Lung (tissue), 12 donors: ENCODE measurements around the gene ADK. TPM values are rescaled to one million over a fixed set of nuclear protein-coding genes. Genes with fewer than 3 reads are reported as not detected.

ENCODE experiments used
- ATAC-seq: fragments of 200-7000 bp; cut with Tn5 transposase; one replicate; pipeline ENCODE4 v1.9.1; 2020; ENCODE audit warnings: moderate number of reproducible peaks; ENCODE audit not compliant: insufficient read depth, low FRiP score
- DNase-seq, 3 donors: peaks; one replicate each; pipeline ENCODE4 v3.0.0-alpha.2; 2013 to 2017
- H3K27ac ChIP-seq, 2 donors: one replicate each; pipeline ENCODE4 v1.5.1; 2013; ENCODE audit warnings: mild to moderate bottlenecking in 2 of 2, moderate library complexity in 2 of 2, control low read depth in 1 of 2, inconsistent platforms in 1 of 2, low read depth in 1 of 2, low read length in 1 of 2
- H3K27me3 ChIP-seq, 3 donors: one replicate each; pipeline ENCODE4 v1.5.1; 2013; ENCODE audit warnings: low read length in 2 of 3; ENCODE audit not compliant: control insufficient read depth in 3 of 3, insufficient read depth in 3 of 3
- H3K36me3 ChIP-seq, 4 donors: one replicate each; pipeline ENCODE4 v1.5.1; 2013; ENCODE audit warnings: low read length in 4 of 4, mild to moderate bottlenecking in 1 of 4, moderate library complexity in 1 of 4; ENCODE audit not compliant: control insufficient read depth in 4 of 4, insufficient read depth in 4 of 4
- H3K4me1 ChIP-seq, 5 donors: one replicate each; pipeline ENCODE4 v1.5.1; 2013; ENCODE audit warnings: low read length in 5 of 5, mild to moderate bottlenecking in 2 of 5, moderate library complexity in 1 of 5; ENCODE audit not compliant: control insufficient read depth in 5 of 5, insufficient read depth in 5 of 5
- H3K4me3 ChIP-seq: one replicate; pipeline ENCODE4 v1.5.1; 2013; ENCODE audit warnings: mild to moderate bottlenecking, control low read depth, moderate library complexity
- H3K9ac ChIP-seq, 2 donors: one replicate each; pipeline ENCODE4 v1.5.1; 2013; ENCODE audit warnings: low read length in 2 of 2, control low read depth in 1 of 2; ENCODE audit not compliant: insufficient read depth in 1 of 2
- H3K9me3 ChIP-seq, 4 donors: one replicate each; pipeline ENCODE4 v1.5.1; 2013; ENCODE audit warnings: low read length in 3 of 4, mild to moderate bottlenecking in 1 of 4, moderate library complexity in 1 of 4; ENCODE audit not compliant: control insufficient read depth in 4 of 4, insufficient read depth in 3 of 4
- WGBS, 2 donors: extraction: QIAGEN DNeasy Blood & Tissue Kit; methylation state at CpG; one replicate each; pipeline ENCODE4 v1.1.7; 2013; 5-methylcytosine and 5-hydroxymethylcytosine counted together
- polyA plus RNA-seq, 2 donors: library from polyadenylated mRNA; stranded (reverse); fragments of 200-250 nt; gene quantifications; one replicate each; pipeline ENCODE4 v1.2.1, GENCODE V29; 2013
- total RNA-seq, 2 donors: library from RNA; depleted of rRNA in 1 of 2; stranded (reverse); fragments of >200 nt in 1 of 2; gene quantifications; one replicate each; pipeline ENCODE4 v1.2.1, GENCODE V29; 2014 to 2021
- TF ChIP-seq, protein P1 (sequence below): IDR thresholded peaks from 2 replicates; pipeline ENCODE4 v1.5.1; 2012; ENCODE audit warnings: mild to moderate bottlenecking; ENCODE audit errors: control extremely low read depth, extremely low read depth
- donor health status: control.
- donor health status: control.
- donor health status: Bipolar disorder and iron deficiency.
- donor health status: healthy.
- donor health status: DM: yes; HTN: yes; CAD: no.

ADK gene
- total and polyA plus RNA-seq, 4 donors = 31.6 to 82.3 (median 42.9) TPM

DNA sequence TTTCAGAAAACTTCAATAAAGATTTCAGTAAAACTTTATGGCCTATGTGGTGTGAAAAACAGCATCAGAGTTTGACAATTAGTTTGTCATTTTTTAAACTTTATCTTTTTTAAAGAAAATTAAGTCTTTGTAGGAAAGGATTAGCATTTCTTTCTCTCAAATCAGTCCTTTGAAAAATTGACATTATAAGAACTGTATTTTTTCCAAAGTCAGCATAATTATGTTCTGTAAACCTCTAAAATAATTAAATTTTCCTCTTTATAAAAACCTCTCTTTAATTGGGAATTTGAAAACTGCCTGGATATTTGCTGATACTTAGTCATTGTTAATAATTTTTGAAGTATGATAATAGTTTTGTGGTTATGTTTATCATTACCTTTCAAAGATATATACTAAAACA is 448.7 kb downstream of the ADK start:
- Histone ChIP-seq H3K27ac (no peak overlapping the region), H3K4me1 (peaks cover 0 to 14% (median 0%) of the 10 kb centered on the region in 5 donors), H3K9me3 (no peaks in the 10 kb centered on the region), H3K9ac (peak overlapping the region in 1 of 2 donors; percentile 70), H3K27me3 (no peaks in the 10 kb centered on the region), H3K36me3 (no peaks in the 10 kb centered on the region), H3K4me3 (no peak overlapping the region)
- no peak for ATAC-seq
- DNase-seq = no peak
- TF ChIP-seq, protein P1, sequence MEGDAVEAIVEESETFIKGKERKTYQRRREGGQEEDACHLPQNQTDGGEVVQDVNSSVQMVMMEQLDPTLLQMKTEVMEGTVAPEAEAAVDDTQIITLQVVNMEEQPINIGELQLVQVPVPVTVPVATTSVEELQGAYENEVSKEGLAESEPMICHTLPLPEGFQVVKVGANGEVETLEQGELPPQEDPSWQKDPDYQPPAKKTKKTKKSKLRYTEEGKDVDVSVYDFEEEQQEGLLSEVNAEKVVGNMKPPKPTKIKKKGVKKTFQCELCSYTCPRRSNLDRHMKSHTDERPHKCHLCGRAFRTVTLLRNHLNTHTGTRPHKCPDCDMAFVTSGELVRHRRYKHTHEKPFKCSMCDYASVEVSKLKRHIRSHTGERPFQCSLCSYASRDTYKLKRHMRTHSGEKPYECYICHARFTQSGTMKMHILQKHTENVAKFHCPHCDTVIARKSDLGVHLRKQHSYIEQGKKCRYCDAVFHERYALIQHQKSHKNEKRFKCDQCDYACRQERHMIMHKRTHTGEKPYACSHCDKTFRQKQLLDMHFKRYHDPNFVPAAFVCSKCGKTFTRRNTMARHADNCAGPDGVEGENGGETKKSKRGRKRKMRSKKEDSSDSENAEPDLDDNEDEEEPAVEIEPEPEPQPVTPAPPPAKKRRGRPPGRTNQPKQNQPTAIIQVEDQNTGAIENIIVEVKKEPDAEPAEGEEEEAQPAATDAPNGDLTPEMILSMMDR = no peak

- no peaks in the 10 kb centered on the region for H3K9me3 ChIP-seq
- no peak overlapping the region for H3K9ac ChIP-seq
- H3K27me3 ChIP-seq = no peaks in the 10 kb centered on the region
- WGBS, 2 donors = 94 to 97% methylated on average over 2 of the region's 2 CpGs
- no peak overlapping the region for H3K4me3 ChIP-seq
- TF ChIP-seq, protein P1 = no peak
- DNase-seq = no peak
- H3K4me1 ChIP-seq = peaks cover 0 to 14% (median 0%) of the 10 kb centered on the region in 5 donors
- ATAC-seq = no peak
- H3K36me3 ChIP-seq = no peaks in the 10 kb centered on the region
- H3K27ac ChIP-seq = no peak overlapping the region
These were observed 449.1 kb downstream of the ADK start for GRCh38 chr10:74600170-74600569.

DNA sequence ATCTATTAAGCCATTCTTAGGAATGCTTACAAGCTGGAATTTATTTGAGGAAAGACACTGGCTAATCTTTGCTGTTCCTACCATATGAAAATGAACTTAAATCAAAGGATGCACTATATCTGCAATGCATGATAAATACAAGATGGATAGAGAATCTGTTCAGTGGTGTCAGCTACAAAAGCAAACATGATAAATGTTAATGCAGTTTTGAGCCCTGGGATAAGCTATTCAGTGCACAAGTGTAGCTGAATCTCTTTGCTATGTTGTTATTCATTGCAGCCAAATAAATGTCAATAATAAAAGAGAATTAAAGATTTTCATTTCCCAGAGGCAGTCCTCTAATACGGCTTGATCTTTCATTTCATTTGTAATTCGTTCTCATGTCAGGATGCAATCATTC is 451.6 kb downstream of the ADK start:
- Histone ChIP-seq H3K27me3 (no peaks in the 10 kb centered on the region), H3K9ac (no peak overlapping the region), H3K4me1 (peaks cover 0 to 14% (median 0%) of the 10 kb centered on the region in 5 donors), H3K27ac (no peak overlapping the region), H3K4me3 (no peak overlapping the region), H3K36me3 (no peaks in the 10 kb centered on the region), H3K9me3 (no peaks in the 10 kb centered on the region)
- DNase-seq (no peak), ATAC-seq (no peak)
- TF ChIP-seq, protein P1 = no peak
- 94 to 96% methylated on average over 2 of the region's 2 CpGs for WGBS, 2 donors

DNA sequence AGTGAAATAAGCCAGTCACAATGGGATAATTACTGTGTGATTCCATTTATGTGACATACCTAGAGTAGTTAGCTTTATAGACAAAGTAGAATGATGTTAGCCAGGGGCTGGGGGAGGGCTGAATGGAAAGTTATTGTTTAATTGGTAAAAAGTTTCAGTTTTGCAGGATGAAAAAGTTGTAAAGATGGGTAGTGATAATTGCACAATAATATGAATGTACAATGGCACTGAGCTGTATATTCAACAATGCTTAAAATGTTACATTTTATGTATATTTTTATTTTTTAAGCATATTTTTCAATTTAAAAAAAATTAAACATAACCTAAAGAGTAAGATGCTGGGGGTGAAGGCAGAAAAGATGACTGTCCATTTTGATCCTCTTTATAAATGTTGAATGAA is 459.3 kb downstream of the ADK start:
- ATAC-seq = no peak
- Histone ChIP-seq H3K27ac (no peak overlapping the region), H3K9ac (no peak overlapping the region), H3K9me3 (no peaks in the 10 kb centered on the region), H3K36me3 (peaks cover 0 to 2% (median 0%) of the 10 kb centered on the region in 4 donors), H3K4me3 (no peak overlapping the region), H3K27me3 (no peaks in the 10 kb centered on the region), H3K4me1 (no peaks in the 10 kb centered on the region)
- TF ChIP-seq, protein P1 = no peak
- no peak for DNase-seq
